GM12891 (cell line): Measurements from ENCODE around the gene CCDC40.

Experiments used
- DNase-seq: peaks from one replicate; pipeline ENCODE4 v3.0.0; 2011; ENCODE audit warnings: low spot score; ENCODE audit not compliant: insufficient read length
- FAIRE-seq: peaks from 2 replicates; lab custom pipeline; 2011; peaks lifted over from hg19 to GRCh38; lab: Jason Lieb, UNC
- PAX5 ChIP-seq: IDR thresholded peaks from 2 replicates; pipeline ENCODE4 v1.6.1; 2011; ENCODE audit warnings: low read length, moderate library complexity, mild to moderate bottlenecking; ENCODE audit not compliant: insufficient read depth, severe bottlenecking
- POLR2A ChIP-seq: IDR thresholded peaks from 2 replicates; pipeline ENCODE4 v1.6.1; 2011; ENCODE audit warnings: low read depth, low read length, control low read depth
- POLR2AphosphoS5 ChIP-seq: IDR thresholded peaks from 2 replicates; pipeline ENCODE4 v1.6.1; 2011; ENCODE audit warnings: low read depth, low read length, control low read depth
- POU2F2 ChIP-seq: IDR thresholded peaks from 2 replicates; pipeline ENCODE4 v1.6.1; 2011; ENCODE audit warnings: low read depth, mild to moderate bottlenecking, control low read depth, low read length, moderate library complexity
- SPI1 ChIP-seq: IDR thresholded peaks from 2 replicates; pipeline ENCODE4 v1.6.1; 2011; ENCODE audit warnings: low read depth, low read length, control low read depth
- TAF1 ChIP-seq: IDR thresholded peaks from 2 replicates; pipeline ENCODE4 v1.6.1; 2011; ENCODE audit warnings: low read depth, low read length, control low read depth

Gene CCDC40

GRCh38 chr17:80119839-80120238 is 83.4 kb downstream of the CCDC40 start:
- TF ChIP-seq TAF1 (no peak), POLR2A (no peak), SPI1 (no peak), PAX5 (no peak), POLR2AphosphoS5 (no peak), POU2F2 (no peak)
- DNase-seq, result no peak
- no peak for FAIRE-seq

- FAIRE-seq, result no peak
- DNase-seq, result no peak
- no peak for TF ChIP-seq TAF1
- TF ChIP-seq POLR2AphosphoS5, result no peak
- TF ChIP-seq PAX5, result no peak
- no peak for TF ChIP-seq SPI1
- no peak for TF ChIP-seq POLR2A
- TF ChIP-seq POU2F2, result no peak
These were observed 85.7 kb downstream of the CCDC40 start for GRCh38 chr17:80122026-80122575.

- no peak for FAIRE-seq
These were observed 86.6 kb downstream of the CCDC40 start for GRCh38 chr17:80122926-80123505.

GRCh38 chr17:80123791-80124190 is 87.3 kb downstream of the CCDC40 start:
- FAIRE-seq, result no peak
- no peak for DNase-seq

More at GRCh38 chr17:80122926-80123505, 86.6 kb downstream of the CCDC40 start:
- no peak for DNase-seq
- TF ChIP-seq POU2F2, result no peak
- TF ChIP-seq SPI1, result no peak
- no peak for TF ChIP-seq POLR2A
- TF ChIP-seq POLR2AphosphoS5, result no peak
- TF ChIP-seq TAF1, result no peak
- TF ChIP-seq PAX5, result no peak

GRCh38 chr17:80124351-80124981 is 88.0 kb downstream of the CCDC40 start:
- DNase-seq (no peak), FAIRE-seq (no peak)
- TF ChIP-seq POU2F2, result no peak
- TF ChIP-seq POLR2A, result no peak
- TF ChIP-seq POLR2AphosphoS5, result no peak
- TF ChIP-seq SPI1, result no peak
- TF ChIP-seq TAF1, result no peak
- no peak for TF ChIP-seq PAX5

More at GRCh38 chr17:80123791-80124190, 87.3 kb downstream of the CCDC40 start:
- TF ChIP-seq POU2F2 (no peak), POLR2AphosphoS5 (no peak), SPI1 (no peak), POLR2A (no peak), TAF1 (no peak), PAX5 (no peak)

- DNase-seq, result no peak
- no peak for TF ChIP-seq PAX5
- no peak for TF ChIP-seq POU2F2
- TF ChIP-seq SPI1, result no peak
- TF ChIP-seq POLR2AphosphoS5, result no peak
- no peak for TF ChIP-seq TAF1
- TF ChIP-seq POLR2A, result no peak
- no peak for FAIRE-seq
These were observed 89.4 kb downstream of the CCDC40 start for GRCh38 chr17:80125656-80126448.

GRCh38 chr17:80126449-80126715 is 89.9 kb downstream of the CCDC40 start:
- TF ChIP-seq POLR2AphosphoS5, result no peak
- no peak for TF ChIP-seq POU2F2
- TF ChIP-seq TAF1, result no peak
- TF ChIP-seq POLR2A, result no peak
- FAIRE-seq (no peak), DNase-seq (no peak)

GRCh38 chr17:80129006-80129565 is 92.6 kb downstream of the CCDC40 start:
- TF ChIP-seq POLR2A, result no peak
- no peak for TF ChIP-seq PAX5
- TF ChIP-seq POLR2AphosphoS5, result no peak
- no peak for TF ChIP-seq POU2F2
- TF ChIP-seq SPI1, result no peak
- TF ChIP-seq TAF1, result no peak
- DNase-seq, result no peak
- FAIRE-seq, result no peak

- FAIRE-seq (no peak), DNase-seq (no peak)
- TF ChIP-seq TAF1 (no peak), POLR2A (no peak), POLR2AphosphoS5 (no peak), PAX5 (no peak), POU2F2 (no peak), SPI1 (no peak)
These were observed 94.5 kb downstream of the CCDC40 start for GRCh38 chr17:80130992-80131391.
